GM19463 (cell line): ENCODE results near the gene PCDH18.

Experiments
- ATAC-seq: cut with Tn5 transposase; IDR thresholded peaks from one replicate; pipeline ENCODE4 v1.9.1; 2021; ENCODE audit warnings: mild to moderate bottlenecking, moderate library complexity; ENCODE audit not compliant: unreplicated experiment

The PCDH18 gene

DNA sequence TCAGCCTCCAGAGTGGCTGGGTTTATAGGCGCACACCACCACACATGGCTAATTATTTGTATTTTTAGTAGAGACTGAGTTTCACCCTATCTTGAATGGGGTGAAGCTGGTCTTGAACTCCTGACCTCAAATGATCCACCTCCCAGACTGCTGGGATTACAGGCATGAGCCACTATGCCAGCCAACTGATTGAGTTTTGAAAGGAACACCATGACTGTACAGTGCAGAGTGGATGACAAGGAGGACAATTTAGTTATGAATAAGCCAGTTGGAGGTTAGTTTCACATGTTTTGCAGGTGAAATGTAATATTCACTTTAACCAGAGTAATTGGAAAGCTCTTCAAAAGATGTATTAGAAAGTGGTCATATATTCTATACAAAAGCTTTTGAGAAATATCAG is 60.8 kb downstream of the PCDH18 start:
- ATAC-seq, result no peak

- ATAC-seq, result no peak
These were observed 61.5 kb downstream of the PCDH18 start for GRCh38 chr4:137470806-137471205.
